Prostate gland (tissue), 2 donors: ENCODE results near the gene FAM151A.

Source experiments
- CTCF ChIP-seq, 4 experiments: fragments of 200-600 bp in 2 of 4; fragments of 450-650 bp in 2 of 4; sonication (generic) in 2 of 4; IDR thresholded peaks; 1 replicate in 3 of 4; 2 replicates in 1 of 4; pipeline ENCODE4 v1.5.1; 2016 to 2019; ENCODE audit warnings: antibody characterized with exemption in 4 of 4, mild to moderate bottlenecking in 2 of 4, moderate library complexity in 2 of 4
- POLR2A ChIP-seq: fragments of 450-650 bp; IDR thresholded peaks from one replicate; pipeline ENCODE4 v1.6.1; 2016; ENCODE audit warnings: antibody characterized with exemption, mild to moderate bottlenecking
- POLR2AphosphoS5 ChIP-seq: sonication (generic); formaldehyde crosslinking; IDR thresholded peaks from one replicate; pipeline ENCODE4 v1.6.1; 2017; ENCODE audit warnings: antibody characterized with exemption

- TF ChIP-seq POLR2AphosphoS5: no peak
- no peak for TF ChIP-seq CTCF (IDR thresholded peaks at IDR 0.05)
- TF ChIP-seq POLR2A: no peak
These were observed 25.8 kb downstream of the FAM151A start for GRCh38 chr1:54597455-54598030.
